Measurements from ENCODE around the gene NT5DC2. TPM values are rescaled to one million over a fixed set of nuclear protein-coding genes. Genes with fewer than 3 reads are reported as not detected.

Gene NT5DC2
- total RNA-seq = 10 to 100 TPM; 23.5 to 24.3 TPM

DNA sequence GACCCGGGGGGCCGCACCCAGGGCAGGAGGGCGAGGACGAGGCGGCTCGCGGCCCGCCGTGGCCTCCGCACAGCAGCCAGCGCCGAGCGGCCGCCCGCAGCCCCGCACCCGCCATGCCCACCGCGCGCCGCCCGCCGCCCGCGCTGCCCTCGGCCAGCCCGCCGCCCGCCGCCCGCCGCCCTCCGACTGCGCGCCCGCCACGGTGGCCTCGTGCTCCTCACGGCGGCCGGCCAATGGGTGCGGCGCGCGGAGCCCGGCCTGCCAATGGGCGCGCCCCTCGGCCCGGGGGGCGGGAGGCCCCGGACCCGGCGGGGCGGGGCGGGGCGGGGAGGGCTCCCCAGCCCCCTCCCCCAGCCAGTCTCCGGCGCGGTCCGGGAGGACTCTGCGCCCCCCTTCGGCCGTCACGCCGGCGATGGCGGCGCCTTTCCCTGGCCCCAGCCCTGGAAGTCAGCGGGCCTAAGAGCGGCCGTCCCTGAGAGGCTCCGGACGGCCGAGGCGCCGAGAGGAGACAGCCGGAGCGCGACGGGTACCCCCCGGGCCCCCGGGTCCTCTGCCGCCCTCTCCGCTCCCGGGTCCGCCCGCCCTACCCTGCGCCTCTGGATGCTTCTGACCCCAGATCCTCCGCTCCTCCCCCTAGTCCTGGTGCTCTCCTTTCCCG, at the start of gene NT5DC2:
Gene NT5DC2 (minus strand): TSS at position 235 of the 658 bp plus-strand sequence. CDS start 120 bp downstream, at position 115.
- Mint-ChIP-seq H3K27ac (peak within 1 kb of the TSS; percentile 77), H3K4me1 (ENCODE audit: low read depth) (peaks cover 32% of the 10 kb centered on the region), H3K36me3 (ENCODE audit: insufficient read depth in 2 of 2) (peaks cover 2% of the 10 kb centered on the region in 2 donors), H3K4me3 (peak within 1 kb of the TSS; percentile 92 to 96), H3K9me3 (no peaks in the 10 kb centered on the region), H3K27me3 (ENCODE audit: low read depth) (no peaks in the 10 kb centered on the region)
- ATAC-seq (replicated peaks in 1 of 2) (peak; percentile 56 to 59), DNase-seq (peak; percentile 78 to 83)

DNA sequence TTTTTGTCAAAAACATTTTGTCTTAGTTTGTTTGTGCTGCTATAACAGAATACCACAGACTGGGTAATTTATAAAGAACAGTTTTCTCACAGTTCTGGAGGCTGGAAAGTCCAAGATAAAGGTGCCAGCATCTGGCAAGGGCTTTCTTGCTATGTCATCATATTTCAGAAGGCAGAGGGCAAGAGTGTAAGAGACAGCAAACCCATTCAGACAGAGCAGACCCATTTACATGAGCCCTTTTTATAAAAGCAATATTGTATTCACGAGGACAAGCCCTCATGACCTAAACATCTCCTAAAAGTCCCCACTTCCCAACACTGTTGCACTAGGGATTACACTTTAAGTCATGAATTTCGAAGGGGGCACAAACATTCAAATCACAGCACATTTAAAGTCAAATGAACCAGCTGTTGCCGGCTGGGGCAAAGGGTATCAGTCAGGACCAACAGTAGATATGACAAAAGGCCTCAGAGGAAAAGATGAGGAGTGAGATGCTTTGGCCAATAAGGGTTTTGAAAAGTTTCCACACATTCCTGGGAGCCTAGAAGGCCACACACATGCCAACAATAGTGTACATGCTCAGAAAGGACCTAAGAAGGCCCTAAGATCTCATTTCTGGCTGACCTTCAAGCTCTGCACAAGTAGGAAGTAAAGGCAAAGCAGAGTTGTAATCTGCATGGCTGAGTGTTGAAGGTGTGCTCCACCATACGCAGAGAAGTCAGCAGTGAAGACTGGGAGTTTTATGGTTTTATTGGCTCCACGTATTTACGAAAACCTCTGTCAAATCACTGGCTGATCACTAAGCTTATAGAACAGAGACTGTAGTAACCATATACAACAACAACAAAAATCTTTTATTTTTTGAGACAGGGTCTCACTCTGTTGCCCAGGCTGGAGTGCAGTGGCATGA, 40.7 kb upstream of the NT5DC2 start:
- H3K27ac Mint-ChIP-seq = peak overlapping the region; percentile 61
- H3K27me3 Mint-ChIP-seq (ENCODE audit: low read depth) = no peaks in the 10 kb centered on the region
- no peaks in the 10 kb centered on the region for H3K4me1 Mint-ChIP-seq (ENCODE audit: low read depth)
- no peak for DNase-seq
- H3K9me3 Mint-ChIP-seq = no peaks in the 10 kb centered on the region
- H3K36me3 Mint-ChIP-seq (ENCODE audit: insufficient read depth in 2 of 2) = peaks cover 12 to 33% of the 10 kb centered on the region in 2 donors
- H3K4me3 Mint-ChIP-seq = no peak overlapping the region
- no peak for ATAC-seq (replicated peaks in 1 of 2)

DNA sequence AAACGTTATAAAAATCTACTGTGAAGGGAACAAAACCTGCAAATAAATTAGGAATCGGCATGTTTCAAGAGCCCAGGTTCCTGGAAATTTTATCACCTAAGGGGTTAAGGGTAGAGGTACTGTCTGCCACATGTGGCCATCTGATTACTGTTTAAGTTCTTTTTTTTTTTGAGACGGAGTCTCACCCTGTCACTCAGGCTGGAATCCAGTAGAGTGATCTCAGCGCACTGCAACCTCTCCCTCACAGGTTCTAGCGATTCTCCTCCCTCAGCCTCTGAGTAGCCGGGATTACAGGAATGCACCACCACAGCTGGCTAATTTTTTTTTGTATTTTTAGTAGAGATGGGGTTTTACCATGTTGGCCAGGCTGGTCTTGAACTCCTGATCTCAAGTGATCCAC, 38.6 kb upstream of the NT5DC2 start:
- ATAC-seq (replicated peaks in 1 of 2) (no peak), DNase-seq (no peak)
- Mint-ChIP-seq H3K36me3 (ENCODE audit: insufficient read depth in 2 of 2) (peaks cover 6 to 16% of the 10 kb centered on the region in 2 donors), H3K4me3 (no peak overlapping the region), H3K27me3 (ENCODE audit: low read depth) (no peaks in the 10 kb centered on the region), H3K27ac (no peak overlapping the region), H3K4me1 (ENCODE audit: low read depth) (no peaks in the 10 kb centered on the region), H3K9me3 (no peaks in the 10 kb centered on the region)

DNA sequence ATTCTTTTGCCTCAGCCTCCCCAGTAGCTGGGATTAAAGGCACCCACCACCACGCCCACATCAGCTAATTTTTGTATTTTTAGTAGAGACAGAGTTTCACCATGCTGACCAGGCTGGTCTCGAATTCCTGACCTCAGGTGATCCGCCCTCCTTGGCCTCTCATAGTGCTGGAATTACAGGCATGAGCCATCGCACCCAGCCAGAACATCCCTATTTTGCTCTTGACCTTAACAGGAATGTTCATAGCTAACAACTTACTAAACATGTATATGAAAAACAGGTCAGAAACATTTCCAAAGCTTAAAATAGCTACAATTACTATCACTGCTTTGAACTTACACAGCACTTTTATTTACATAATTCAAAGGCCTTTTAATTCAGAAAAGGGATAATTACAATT, 36.4 kb upstream of the NT5DC2 start:
- Mint-ChIP-seq H3K4me3 (no peak overlapping the region), H3K27me3 (ENCODE audit: low read depth) (no peaks in the 10 kb centered on the region), H3K9me3 (no peaks in the 10 kb centered on the region), H3K27ac (no peak overlapping the region), H3K4me1 (ENCODE audit: low read depth) (no peaks in the 10 kb centered on the region), H3K36me3 (ENCODE audit: insufficient read depth in 2 of 2) (peaks cover 6% of the 10 kb centered on the region in 2 donors)
- ATAC-seq (replicated peaks in 1 of 2) = no peak
- no peak for DNase-seq

DNA sequence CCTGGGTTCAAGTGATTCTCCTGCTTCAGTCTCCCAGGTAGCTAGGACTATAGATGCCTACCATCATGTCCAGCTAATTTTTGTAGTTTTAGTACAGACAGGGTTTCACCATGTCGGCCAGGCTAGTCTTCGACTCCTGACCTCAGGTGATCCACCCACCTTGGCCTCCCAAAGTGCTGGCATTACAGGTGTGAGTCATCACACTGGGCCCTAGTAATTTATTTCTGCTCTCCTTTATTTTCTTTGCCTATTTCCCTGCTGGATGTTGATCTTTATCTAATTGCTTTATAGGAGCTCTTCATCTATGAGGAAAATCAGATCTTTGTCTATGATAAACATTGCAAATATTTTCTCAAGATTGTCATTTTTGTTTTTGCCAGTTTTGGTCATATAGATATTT, 34.4 kb upstream of the NT5DC2 start:
- peaks cover 3 to 5% of the 10 kb centered on the region in 2 donors for H3K36me3 Mint-ChIP-seq (ENCODE audit: insufficient read depth in 2 of 2)

DNA sequence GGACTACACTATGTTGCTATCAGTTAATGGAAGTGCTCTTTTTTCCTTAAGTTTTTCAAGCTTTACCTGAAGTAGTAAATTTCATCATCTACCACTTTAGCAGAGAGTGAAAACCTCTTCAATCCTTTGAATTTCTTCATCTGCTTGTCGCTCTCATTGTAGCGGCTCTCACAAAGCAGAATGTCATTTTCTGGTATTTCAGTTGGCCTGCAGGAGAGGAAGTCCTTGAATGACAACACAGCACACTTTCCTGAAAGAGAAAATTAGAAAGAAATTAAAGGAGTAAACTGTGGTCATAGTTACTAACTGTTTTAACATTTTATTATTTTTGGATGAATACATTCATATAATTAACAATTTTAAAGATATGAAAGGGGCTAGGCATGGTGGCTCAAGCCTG, 30.3 kb upstream of the NT5DC2 start:
- DNase-seq (no peak), ATAC-seq (replicated peaks in 1 of 2) (no peak)
- Mint-ChIP-seq H3K36me3 (ENCODE audit: insufficient read depth in 2 of 2) (peaks cover 13 to 25% of the 10 kb centered on the region in 2 donors), H3K9me3 (no peaks in the 10 kb centered on the region), H3K27ac (no peak overlapping the region), H3K27me3 (ENCODE audit: low read depth) (no peaks in the 10 kb centered on the region), H3K4me3 (no peak overlapping the region), H3K4me1 (ENCODE audit: low read depth) (no peaks in the 10 kb centered on the region)

More for the DNA sequence above, 34.4 kb upstream of the NT5DC2 start:
- Mint-ChIP-seq H3K27ac (no peak overlapping the region), H3K27me3 (ENCODE audit: low read depth) (no peaks in the 10 kb centered on the region), H3K4me3 (no peak overlapping the region), H3K4me1 (ENCODE audit: low read depth) (no peaks in the 10 kb centered on the region), H3K9me3 (no peaks in the 10 kb centered on the region)
- no peak for DNase-seq
- ATAC-seq (replicated peaks in 1 of 2) = no peak

DNA sequence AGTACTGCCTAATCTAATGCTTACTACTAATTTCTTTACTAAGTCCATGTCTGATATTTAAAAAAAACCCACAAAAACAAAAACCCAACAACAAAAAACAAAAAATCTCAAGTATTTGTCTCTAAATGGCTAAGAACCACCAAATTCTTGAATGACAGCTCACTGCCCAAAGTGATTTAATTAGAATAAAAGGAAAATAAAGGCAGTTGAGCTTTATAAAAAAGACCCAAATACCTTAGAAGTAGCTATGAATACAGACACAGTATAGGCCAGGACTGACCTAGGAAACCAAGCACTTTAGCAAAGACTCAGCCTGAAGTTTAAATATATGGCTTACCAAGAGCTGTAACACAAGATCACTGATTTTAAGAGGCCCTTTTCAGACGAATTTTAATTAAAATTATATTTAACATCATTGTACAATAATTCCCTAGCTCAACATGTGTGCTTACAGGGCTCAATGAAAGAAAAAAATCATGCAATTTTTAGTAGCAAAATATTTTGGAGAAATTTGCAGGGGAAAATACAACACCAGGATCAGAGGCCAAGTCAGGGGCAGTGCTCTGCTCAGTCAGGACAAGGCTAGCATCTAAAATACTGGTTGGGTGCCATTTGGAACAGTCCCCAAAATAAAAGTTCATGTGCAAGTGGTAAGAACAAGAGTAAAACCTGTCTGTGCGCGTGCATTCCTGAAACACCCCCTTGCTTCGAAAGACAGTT, 27.5 kb upstream of the NT5DC2 start:
- ATAC-seq (replicated peaks in 1 of 2) (no peak), DNase-seq (no peak)
- Mint-ChIP-seq H3K27ac (no peak overlapping the region), H3K9me3 (no peaks in the 10 kb centered on the region), H3K27me3 (ENCODE audit: low read depth) (no peaks in the 10 kb centered on the region), H3K4me3 (no peak overlapping the region), H3K4me1 (ENCODE audit: low read depth) (no peaks in the 10 kb centered on the region), H3K36me3 (ENCODE audit: insufficient read depth in 2 of 2) (peaks cover 12 to 32% of the 10 kb centered on the region in 2 donors)

DNA sequence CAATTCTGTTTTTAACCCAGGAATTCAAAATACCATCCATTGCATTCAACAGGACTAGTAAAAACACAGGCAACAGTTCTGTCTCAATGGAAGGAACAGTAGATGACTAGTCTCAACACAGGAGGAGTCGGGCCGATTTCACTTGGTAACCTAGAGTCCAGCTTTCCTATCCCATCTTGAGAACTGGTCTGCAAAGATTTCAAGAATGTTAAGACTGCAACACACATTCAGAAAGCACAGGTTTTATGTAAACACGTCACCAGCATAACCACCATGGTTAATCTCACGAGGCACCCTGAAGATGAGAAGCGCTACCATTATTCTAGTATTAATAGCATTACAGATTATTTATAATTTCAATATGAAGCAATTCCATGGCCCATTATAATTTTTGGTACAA, 24.8 kb upstream of the NT5DC2 start:
- DNase-seq = no peak
- Mint-ChIP-seq H3K27me3 (ENCODE audit: low read depth) (no peaks in the 10 kb centered on the region), H3K4me3 (no peak overlapping the region), H3K36me3 (ENCODE audit: insufficient read depth in 2 of 2) (peaks cover 15 to 34% of the 10 kb centered on the region in 2 donors), H3K9me3 (no peaks in the 10 kb centered on the region), H3K27ac (no peak overlapping the region), H3K4me1 (ENCODE audit: low read depth) (no peaks in the 10 kb centered on the region)
- no peak for ATAC-seq (replicated peaks in 1 of 2)

DNA sequence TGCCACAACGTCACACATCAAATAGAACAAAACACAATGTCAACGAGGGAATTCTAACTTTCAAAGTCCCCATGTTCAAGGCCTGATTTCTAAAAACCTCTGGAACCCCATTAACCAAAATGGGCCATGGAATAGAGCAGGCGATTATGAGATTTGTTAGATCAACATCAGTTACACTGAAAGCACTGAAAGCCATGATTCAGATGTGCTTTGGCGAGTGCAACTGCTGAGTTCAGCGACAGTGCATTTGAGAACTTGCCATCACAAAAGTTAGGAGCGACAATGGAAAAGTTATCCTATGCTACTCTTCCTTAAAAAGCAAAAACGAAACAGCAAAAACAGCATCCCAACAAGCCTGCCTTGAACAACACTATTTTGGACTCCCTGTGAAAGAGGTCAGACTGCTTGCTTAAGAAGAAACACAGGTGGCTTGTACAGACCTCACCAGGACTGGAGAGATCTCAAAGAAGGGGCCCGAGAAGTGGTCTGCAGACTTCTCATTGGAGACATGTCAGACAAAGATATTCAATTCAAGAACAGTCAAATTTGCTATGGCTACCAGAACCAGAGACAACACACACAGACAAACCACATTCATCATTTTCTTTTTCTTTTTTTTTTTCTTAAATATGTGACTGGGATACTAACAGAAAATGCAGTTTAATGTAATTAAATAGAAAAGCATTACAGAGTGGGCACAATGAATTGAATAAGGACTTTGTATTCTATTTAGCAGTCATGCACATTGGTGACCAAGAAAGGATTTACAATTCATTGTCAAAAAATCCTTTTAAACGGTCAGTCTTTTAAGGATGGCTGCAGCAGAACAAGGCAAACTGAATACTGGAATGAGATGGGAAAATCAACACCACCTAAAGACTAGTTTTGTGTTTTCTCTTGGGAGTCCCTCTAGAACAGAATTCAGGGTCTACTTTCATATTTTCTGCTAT, 23.6 kb upstream of the NT5DC2 start:
- Mint-ChIP-seq H3K36me3 (ENCODE audit: insufficient read depth in 2 of 2) (peaks cover 11 to 27% of the 10 kb centered on the region in 2 donors), H3K4me3 (no peak overlapping the region), H3K27me3 (ENCODE audit: low read depth) (no peaks in the 10 kb centered on the region), H3K27ac (no peak overlapping the region), H3K4me1 (ENCODE audit: low read depth) (no peaks in the 10 kb centered on the region), H3K9me3 (no peaks in the 10 kb centered on the region)
- ATAC-seq (replicated peaks in 1 of 2) = no peak
- DNase-seq = no peak

DNA sequence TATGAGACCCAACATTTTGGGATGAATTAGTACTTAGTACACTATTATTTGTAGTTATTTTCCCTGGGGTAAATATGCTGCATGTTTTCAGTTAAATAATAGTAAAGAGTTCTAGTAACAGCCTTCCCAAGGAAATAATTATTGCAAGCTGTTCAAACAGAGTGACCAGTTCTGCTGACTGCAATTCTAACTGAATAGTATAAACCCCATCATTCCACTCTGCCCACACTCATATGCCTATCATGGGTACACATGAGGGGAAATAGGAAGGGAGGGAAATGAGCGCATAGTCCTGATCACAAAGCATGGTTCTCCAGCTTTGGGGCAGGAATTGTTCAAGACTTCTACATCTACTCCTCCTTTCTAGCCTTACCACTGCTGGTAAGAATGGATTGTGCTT, 21.4 kb upstream of the NT5DC2 start:
- H3K9me3 Mint-ChIP-seq = no peaks in the 10 kb centered on the region
- H3K27ac Mint-ChIP-seq = no peak overlapping the region
- H3K4me3 Mint-ChIP-seq = no peak overlapping the region
- DNase-seq (no peak), ATAC-seq (replicated peaks in 1 of 2) (no peak)
- peaks cover 7 to 18% of the 10 kb centered on the region in 2 donors for H3K36me3 Mint-ChIP-seq (ENCODE audit: insufficient read depth in 2 of 2)
- no peaks in the 10 kb centered on the region for H3K27me3 Mint-ChIP-seq (ENCODE audit: low read depth)
- H3K4me1 Mint-ChIP-seq (ENCODE audit: low read depth) = no peaks in the 10 kb centered on the region

DNA sequence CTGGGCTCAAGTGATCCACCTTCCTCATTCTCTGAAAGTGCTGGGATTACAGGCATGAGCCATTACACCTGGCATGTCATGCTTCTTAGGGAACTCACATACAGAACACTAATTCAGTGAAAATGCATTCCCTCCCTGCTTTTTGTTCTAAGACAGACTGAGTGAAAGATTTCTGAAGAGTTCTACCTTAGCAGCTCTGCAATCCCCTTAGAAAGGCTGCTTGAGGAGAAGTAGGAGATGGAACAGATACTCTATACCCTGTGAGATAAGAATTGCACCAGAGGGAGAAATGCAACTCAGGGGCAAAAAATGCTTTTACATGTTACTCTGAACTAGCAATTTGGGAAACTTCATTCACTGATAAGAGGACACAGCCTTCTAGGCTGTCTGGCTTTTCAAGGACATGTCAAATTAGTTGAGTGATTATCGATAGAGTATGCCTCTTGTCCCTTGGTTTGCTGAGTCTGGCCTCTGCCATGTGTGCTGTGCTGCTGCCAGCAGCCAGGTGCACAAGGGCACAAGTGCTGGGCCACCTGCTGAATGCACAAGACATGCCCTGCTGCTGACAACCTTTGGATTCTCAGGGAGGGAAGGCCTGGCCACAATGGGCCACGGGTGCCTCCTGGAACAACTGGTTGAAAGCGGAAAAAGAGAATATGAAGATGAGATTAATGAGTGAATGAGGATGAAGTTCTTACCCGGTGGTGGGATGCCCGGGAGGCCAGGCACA, 20.5 kb upstream of the NT5DC2 start:
- Mint-ChIP-seq H3K27ac (no peak overlapping the region), H3K4me1 (ENCODE audit: low read depth) (no peaks in the 10 kb centered on the region), H3K9me3 (no peaks in the 10 kb centered on the region), H3K36me3 (ENCODE audit: insufficient read depth in 2 of 2) (peaks cover 3 to 15% of the 10 kb centered on the region in 2 donors), H3K4me3 (no peak overlapping the region), H3K27me3 (ENCODE audit: low read depth) (no peaks in the 10 kb centered on the region)
- no peak for DNase-seq
- no peak for ATAC-seq (replicated peaks in 1 of 2)

DNA sequence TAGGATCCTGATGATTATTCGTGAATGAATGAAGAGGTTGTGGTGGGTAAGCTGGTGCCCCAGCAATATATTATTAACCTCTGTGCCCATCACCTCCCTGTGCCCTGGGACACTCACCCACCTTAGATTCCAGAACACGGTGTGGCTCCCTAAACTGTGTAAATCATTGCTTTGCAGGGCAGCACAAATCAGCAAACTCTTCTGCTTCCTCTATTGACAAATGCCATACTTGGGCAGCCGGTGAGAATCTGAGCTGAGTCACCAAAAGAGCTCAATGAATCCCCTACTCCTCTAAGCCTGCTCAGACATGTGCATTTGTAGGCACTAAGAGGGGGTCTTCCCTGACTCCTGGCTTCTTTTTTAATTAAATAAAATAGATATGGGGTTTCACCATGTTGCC, 18.4 kb upstream of the NT5DC2 start:
- no peaks in the 10 kb centered on the region for H3K9me3 Mint-ChIP-seq
- no peaks in the 10 kb centered on the region for H3K27me3 Mint-ChIP-seq (ENCODE audit: low read depth)
- peak overlapping the region; percentile 39 for H3K27ac Mint-ChIP-seq
- ATAC-seq (replicated peaks in 1 of 2) = no peak
- H3K36me3 Mint-ChIP-seq (ENCODE audit: insufficient read depth in 2 of 2) = peaks cover 3 to 8% of the 10 kb centered on the region in 2 donors
- no peak for DNase-seq
- H3K4me3 Mint-ChIP-seq = no peak overlapping the region
- no peaks in the 10 kb centered on the region for H3K4me1 Mint-ChIP-seq (ENCODE audit: low read depth)
